ENCODE data around the gene KCNK13. TPM values are rescaled to one million over a fixed set of nuclear protein-coding genes. Genes with fewer than 3 reads are reported as not detected.

KCNK13 gene
- total and polyA plus RNA-seq, 9 of the 15 experiments (the other 6 are each of a cell fraction or from before 2014, with no cell fraction given): 0.03 to 0.05 TPM; not detected in 7

- H3K9ac ChIP-seq (ENCODE audit: insufficient read depth in 1 of 2, low read depth in 2 of 2, low read length in 2 of 2): no peak overlapping the region
- ChIA-PET CTCF (ENCODE audit: low intra/inter-chr PET ratio) (no interaction called here), POLR2A (interaction anchor here (0.9 kb wide), 1 partner anchor 14 kb away, joined by 3 read pairs; no protein-coding TSS in a partner anchor)
- H3K9me1 ChIP-seq (ENCODE audit: control insufficient read depth, insufficient read depth, low read length): no peaks in the 10 kb centered on the region
- DNase-seq (ENCODE audit: extremely low read depth in 1 of 4, low spot score in 3 of 4) (no peak), ATAC-seq (no peak), FAIRE-seq (no peak)
- no peaks in the 10 kb centered on the region for H4K20me1 ChIP-seq (replicated peaks; ENCODE audit: control insufficient read depth, insufficient read depth, low read length)
- no peak overlapping the region for H3K4me2 ChIP-seq (ENCODE audit: insufficient read depth, low read length)
- no TSS peak for BruUV-seq (replicated peaks)
- no peak overlapping the region for H3K27ac ChIP-seq (ENCODE audit: extremely low read depth, low read depth, low read length)
- peaks cover 19% of the 10 kb centered on the region; the same call in 1 of the 3 replicates for H3K36me3 ChIP-seq (ENCODE audit: control insufficient read depth, insufficient read depth, low read length)
- H3K4me3 ChIP-seq: no peak overlapping the region
- in situ Hi-C loops (cut with MboI) (no loop called here), intact Hi-C loops (cut with micrococcal nuclease) (no loop called here)
- no peak overlapping the region for H2AFZ ChIP-seq (ENCODE audit: low read depth, low read length)
- H3K27me3 ChIP-seq (ENCODE audit: control insufficient read depth in 2 of 2, insufficient read depth in 2 of 2, low read length in 2 of 2): no peaks in the 10 kb centered on the region
- no peaks in the 10 kb centered on the region for H3K4me1 ChIP-seq (replicated peaks in 1 of 2; ENCODE audit: control insufficient read depth in 2 of 2, insufficient read depth in 2 of 2, low read length in 2 of 2)
- no peaks in the 10 kb centered on the region for H3K79me2 ChIP-seq (ENCODE audit: control insufficient read depth, insufficient read depth, low read length)
- 46% methylated on average over 2 of the region's 2 CpGs for WGBS (ENCODE audit: insufficient coverage, low coverage, missing lambda C conversion rate)
- TF ChIP-seq ZNF764 (CRISPR knock-in tag; IDR thresholded peaks at IDR 0.05; ENCODE audit: low read depth) (no peak), MAFG (tag; conservative IDR thresholded peaks at IDR 0.05) (no peak), ZNF184 (CRISPR knock-in tag; IDR thresholded peaks at IDR 0.05) (no peak), STAG1 (CRISPR knock-in tag; IDR thresholded peaks at IDR 0.05; ENCODE audit: borderline replicate concordance) (no peak), POU5F1 (IDR thresholded peaks at IDR 0.05; ENCODE audit: borderline replicate concordance, low read depth, low read length, partially characterized antibody) (no peak), ZNF778 (CRISPR knock-in tag; IDR thresholded peaks at IDR 0.05) (no peak), HNRNPK (IDR thresholded peaks at IDR 0.05; ENCODE audit: low read depth, low read length, poor library complexity, severe bottlenecking) (no peak), ZNF318 (IDR thresholded peaks at IDR 0.05; ENCODE audit: borderline replicate concordance in 1 of 2, low read depth in 1 of 2) (no peak), NONO (IDR thresholded peaks at IDR 0.05; ENCODE audit: low read depth in 2 of 2, low read length in 1 of 2) (no peak), ZFPM2 (CRISPR knock-in tag; IDR thresholded peaks at IDR 0.05) (no peak), ZNF79 (CRISPR knock-in tag; IDR thresholded peaks at IDR 0.05; ENCODE audit: low read depth) (no peak), TAF15 (IDR thresholded peaks at IDR 0.05; ENCODE audit: low read depth, low read length) (no peak)
- H3K9me3 ChIP-seq (replicated peaks; ENCODE audit: control insufficient read depth, insufficient read depth, low read depth, low read length): no peaks in the 10 kb centered on the region
These were observed 16.2 kb upstream of the KCNK13 start for GRCh38 chr14:90045616-90046015.
